ENCODE measurements around the gene FBXO31.

FBXO31 gene

DNA sequence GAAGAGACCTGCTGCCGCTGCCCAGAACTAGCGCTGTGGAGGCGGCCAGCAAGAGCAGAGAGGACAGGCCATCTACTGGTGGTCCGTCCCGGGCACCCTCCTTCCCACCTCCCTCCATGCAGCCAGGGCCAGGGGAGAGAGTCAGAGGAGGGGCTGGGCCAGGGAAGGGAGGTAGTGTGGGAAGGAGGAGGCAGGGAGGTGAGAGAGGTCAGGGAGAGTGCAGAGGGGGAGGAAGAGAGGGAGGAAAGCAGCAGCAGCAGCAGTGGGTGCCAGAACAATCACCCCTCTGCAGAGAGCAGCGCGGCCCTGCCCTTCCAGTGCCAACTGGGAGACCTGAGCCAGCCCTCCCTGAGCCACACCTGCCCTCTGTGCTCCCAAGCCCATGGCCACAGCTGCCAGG, 73.0 kb downstream of the FBXO31 start:
- Histone ChIP-seq H3K4me1 (ENCODE audit: insufficient read depth, poor library complexity, severe bottlenecking) (no peaks in the 10 kb centered on the region), H3K27me3 (ENCODE audit: insufficient read depth, poor library complexity, severe bottlenecking) (no peaks in the 10 kb centered on the region), H3K27ac (ENCODE audit: poor library complexity, severe bottlenecking) (no peak overlapping the region), H3K4me3 (ENCODE audit: severe bottlenecking) (no peak overlapping the region), H3K9me3 (ENCODE audit: severe bottlenecking) (no peaks in the 10 kb centered on the region), H3K36me3 (ENCODE audit: low read depth) (no peaks in the 10 kb centered on the region)
- DNase-seq (ENCODE audit: low spot score) (no peak), ATAC-seq (ENCODE audit: low read depth) (no peak)
- TF ChIP-seq, protein P1, sequence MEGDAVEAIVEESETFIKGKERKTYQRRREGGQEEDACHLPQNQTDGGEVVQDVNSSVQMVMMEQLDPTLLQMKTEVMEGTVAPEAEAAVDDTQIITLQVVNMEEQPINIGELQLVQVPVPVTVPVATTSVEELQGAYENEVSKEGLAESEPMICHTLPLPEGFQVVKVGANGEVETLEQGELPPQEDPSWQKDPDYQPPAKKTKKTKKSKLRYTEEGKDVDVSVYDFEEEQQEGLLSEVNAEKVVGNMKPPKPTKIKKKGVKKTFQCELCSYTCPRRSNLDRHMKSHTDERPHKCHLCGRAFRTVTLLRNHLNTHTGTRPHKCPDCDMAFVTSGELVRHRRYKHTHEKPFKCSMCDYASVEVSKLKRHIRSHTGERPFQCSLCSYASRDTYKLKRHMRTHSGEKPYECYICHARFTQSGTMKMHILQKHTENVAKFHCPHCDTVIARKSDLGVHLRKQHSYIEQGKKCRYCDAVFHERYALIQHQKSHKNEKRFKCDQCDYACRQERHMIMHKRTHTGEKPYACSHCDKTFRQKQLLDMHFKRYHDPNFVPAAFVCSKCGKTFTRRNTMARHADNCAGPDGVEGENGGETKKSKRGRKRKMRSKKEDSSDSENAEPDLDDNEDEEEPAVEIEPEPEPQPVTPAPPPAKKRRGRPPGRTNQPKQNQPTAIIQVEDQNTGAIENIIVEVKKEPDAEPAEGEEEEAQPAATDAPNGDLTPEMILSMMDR (IDR thresholded peaks at IDR 0.05; ENCODE audit: poor library complexity, severe bottlenecking), result no peak

DNA sequence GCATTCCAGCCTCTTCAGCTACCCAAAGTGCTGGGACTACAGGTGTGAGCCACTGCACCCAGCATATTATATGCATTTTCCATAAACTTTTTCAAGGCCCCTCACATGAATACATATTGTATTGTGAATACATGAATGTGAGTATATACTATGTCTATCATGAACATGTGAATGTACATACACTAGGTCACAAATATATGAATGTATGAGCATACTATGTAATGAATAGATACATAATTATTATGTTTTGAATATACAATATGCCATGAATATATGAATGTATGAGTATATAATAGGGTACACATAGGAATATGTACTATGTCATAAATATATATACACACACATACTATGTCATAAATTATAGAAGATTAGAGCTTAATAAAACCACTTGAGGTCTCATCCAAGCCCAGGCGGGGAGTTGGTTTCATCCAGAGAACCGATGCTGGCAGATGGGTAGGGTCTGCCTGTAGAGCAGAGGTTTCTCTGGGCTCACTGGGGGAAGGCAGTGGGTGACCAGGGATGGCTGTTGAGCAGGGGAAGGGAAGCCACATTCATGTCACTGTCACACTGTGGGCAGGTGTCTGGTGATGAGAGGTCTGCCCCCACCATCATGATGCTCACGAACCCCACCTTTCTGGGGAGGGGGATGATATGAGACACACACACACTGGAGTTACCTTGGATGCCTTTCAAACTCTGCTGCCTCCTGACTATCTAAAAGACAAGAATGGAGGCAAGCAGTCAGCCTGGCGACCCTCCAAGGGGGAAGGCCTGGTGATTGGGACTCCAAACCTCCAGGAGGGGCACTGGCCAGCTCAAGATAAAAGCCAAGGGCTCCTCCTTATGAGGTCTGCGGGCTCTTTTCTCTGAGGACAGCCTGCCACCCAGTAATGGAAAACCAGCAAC, 73.7 kb downstream of the FBXO31 start:
- Histone ChIP-seq H3K36me3 (ENCODE audit: low read depth) (no peaks in the 10 kb centered on the region), H3K27me3 (ENCODE audit: insufficient read depth, poor library complexity, severe bottlenecking) (no peaks in the 10 kb centered on the region), H3K4me3 (ENCODE audit: severe bottlenecking) (no peak overlapping the region), H3K9me3 (ENCODE audit: severe bottlenecking) (no peaks in the 10 kb centered on the region), H3K27ac (ENCODE audit: poor library complexity, severe bottlenecking) (no peak overlapping the region), H3K4me1 (ENCODE audit: insufficient read depth, poor library complexity, severe bottlenecking) (no peaks in the 10 kb centered on the region)
- DNase-seq (ENCODE audit: low spot score), result no peak
- TF ChIP-seq, protein P1 (IDR thresholded peaks at IDR 0.05; ENCODE audit: poor library complexity, severe bottlenecking), result no peak
- no peak for ATAC-seq (ENCODE audit: low read depth)

DNA sequence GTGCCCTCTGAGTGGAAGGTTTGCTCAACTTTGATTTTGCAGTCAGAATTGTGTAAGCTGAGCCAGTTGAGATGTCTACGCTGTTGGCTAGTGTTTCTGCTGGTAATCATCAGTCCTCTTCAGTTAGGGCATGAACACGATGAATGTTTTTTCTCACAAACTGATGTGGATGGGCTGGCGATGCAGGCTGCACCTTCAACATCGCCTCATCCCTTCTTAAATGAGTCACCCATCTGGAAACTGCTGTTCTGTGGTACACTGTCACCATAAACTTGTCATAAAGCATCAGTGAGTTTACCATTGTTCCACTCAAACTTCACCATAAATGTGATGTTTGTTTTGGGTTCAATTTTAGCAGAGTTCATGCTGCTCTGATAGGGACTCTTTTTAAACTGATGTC, 74.8 kb downstream of the FBXO31 start:
- no peaks in the 10 kb centered on the region for H3K36me3 ChIP-seq (ENCODE audit: low read depth)
- no peak overlapping the region for H3K4me3 ChIP-seq (ENCODE audit: severe bottlenecking)
- TF ChIP-seq, protein P1 (IDR thresholded peaks at IDR 0.05; ENCODE audit: poor library complexity, severe bottlenecking), result no peak
- no peak overlapping the region for H3K27ac ChIP-seq (ENCODE audit: poor library complexity, severe bottlenecking)
- DNase-seq (ENCODE audit: low spot score) (no peak), ATAC-seq (ENCODE audit: low read depth) (no peak)
- H3K4me1 ChIP-seq (ENCODE audit: insufficient read depth, poor library complexity, severe bottlenecking), result no peaks in the 10 kb centered on the region
- H3K27me3 ChIP-seq (ENCODE audit: insufficient read depth, poor library complexity, severe bottlenecking), result no peaks in the 10 kb centered on the region
- H3K9me3 ChIP-seq (ENCODE audit: severe bottlenecking), result no peaks in the 10 kb centered on the region

DNA sequence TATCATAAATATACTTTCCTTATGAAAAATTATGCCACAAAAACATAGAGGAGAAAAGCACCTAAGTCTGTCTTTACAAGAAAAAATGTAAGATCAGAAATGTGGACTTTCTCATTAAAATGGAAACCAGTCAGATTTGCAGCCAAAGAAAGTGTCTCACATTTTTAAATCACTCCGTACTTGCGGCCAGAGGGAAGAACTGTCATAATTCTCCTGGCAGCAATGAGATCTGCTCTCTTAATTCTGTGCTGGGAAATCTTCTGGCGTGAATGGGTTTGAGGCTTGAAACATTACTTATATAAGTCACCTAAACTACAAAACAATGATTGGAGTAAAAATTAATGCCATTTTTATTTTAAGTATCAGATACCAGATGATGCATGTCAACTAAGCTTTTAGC, 77.1 kb downstream of the FBXO31 start:
- Histone ChIP-seq H3K27me3 (ENCODE audit: insufficient read depth, poor library complexity, severe bottlenecking) (no peaks in the 10 kb centered on the region), H3K9me3 (ENCODE audit: severe bottlenecking) (no peaks in the 10 kb centered on the region), H3K27ac (ENCODE audit: poor library complexity, severe bottlenecking) (no peak overlapping the region), H3K4me3 (ENCODE audit: severe bottlenecking) (no peak overlapping the region), H3K4me1 (ENCODE audit: insufficient read depth, poor library complexity, severe bottlenecking) (no peaks in the 10 kb centered on the region), H3K36me3 (ENCODE audit: low read depth) (no peaks in the 10 kb centered on the region)
- ATAC-seq (ENCODE audit: low read depth) (no peak), DNase-seq (ENCODE audit: low spot score) (no peak)
- TF ChIP-seq, protein P1 (IDR thresholded peaks at IDR 0.05; ENCODE audit: poor library complexity, severe bottlenecking), result no peak
